CD4-positive, alpha-beta T cell treated with Interleukin-21 for 1 hour (primary cell): ENCODE measurements around the gene TIMM50.

Source experiments
- DNase-seq: peaks from one replicate; pipeline ENCODE4 v3.0.0-alpha.2; 2020

The TIMM50 gene

GRCh38 chr19:39502640-39503417, 22.2 kb downstream of the TIMM50 start:
- DNase-seq = peak; percentile 79

GRCh38 chr19:39506598-39506943, 25.9 kb downstream of the TIMM50 start:
- no peak for DNase-seq

DNA sequence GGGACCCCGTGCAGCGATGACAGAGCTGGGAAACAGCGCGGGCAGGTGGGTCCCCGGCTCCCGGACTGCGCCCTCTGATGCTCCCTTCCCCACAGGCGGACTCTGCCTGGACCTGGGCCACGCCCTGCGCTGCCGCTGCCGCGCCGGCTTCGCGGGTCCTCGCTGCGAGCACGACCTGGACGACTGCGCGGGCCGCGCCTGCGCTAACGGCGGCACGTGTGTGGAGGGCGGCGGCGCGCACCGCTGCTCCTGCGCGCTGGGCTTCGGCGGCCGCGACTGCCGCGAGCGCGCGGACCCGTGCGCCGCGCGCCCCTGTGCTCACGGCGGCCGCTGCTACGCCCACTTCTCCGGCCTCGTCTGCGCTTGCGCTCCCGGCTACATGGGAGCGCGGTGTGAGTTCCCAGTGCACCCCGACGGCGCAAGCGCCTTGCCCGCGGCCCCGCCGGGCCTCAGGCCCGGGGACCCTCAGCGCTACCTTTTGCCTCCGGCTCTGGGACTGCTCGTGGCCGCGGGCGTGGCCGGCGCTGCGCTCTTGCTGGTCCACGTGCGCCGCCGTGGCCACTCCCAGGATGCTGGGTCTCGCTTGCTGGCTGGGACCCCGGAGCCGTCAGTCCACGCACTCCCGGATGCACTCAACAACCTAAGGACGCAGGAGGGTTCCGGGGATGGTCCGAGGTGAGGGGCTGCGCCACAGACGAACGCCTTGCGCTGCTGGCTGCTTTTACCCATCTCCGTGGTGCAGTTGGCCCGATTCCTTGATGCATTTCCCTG, 26.5 kb downstream of the TIMM50 start:
- DNase-seq = peak; percentile 59

DNA sequence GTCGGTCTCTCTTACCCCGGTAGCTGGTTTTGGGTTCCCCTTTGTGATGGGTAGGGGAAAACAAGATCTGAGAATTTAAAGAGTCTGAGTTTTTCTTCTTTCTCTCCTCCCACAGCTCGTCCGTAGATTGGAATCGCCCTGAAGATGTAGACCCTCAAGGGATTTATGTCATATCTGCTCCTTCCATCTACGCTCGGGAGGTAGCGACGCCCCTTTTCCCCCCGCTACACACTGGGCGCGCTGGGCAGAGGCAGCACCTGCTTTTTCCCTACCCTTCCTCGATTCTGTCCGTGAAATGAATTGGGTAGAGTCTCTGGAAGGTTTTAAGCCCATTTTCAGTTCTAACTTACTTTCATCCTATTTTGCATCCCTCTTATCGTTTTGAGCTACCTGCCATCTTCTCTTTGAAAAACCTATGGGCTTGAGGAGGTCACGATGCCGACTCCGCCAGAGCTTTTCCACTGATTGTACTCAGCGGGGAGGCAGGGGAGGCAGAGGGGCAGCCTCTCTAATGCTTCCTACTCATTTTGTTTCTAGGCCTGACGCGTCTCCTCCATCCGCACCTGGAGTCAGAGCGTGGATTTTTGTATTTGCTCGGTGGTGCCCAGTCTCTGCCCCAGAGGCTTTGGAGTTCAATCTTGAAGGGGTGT, 27.2 kb downstream of the TIMM50 start:
- DNase-seq = no peak

DNA sequence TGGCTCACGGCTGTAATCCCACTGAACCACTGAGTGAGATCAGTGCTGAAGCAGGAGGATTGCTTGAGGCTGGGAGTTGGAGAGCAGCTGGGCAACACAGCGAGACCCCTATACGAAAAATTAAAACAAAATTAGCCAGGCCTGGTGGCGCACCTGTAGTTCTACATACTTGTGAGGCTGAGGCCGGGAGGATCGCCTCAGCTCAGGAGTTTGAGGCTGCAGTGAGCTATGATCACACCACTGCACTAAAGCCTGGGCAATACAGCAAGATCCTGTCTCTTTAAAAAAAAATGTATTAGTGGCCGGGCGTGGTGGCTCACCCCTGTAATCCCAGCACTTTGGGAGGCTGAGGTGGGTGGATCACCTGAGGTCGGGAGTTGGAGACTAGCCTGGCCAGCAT, 28.0 kb downstream of the TIMM50 start:
- no peak for DNase-seq

DNA sequence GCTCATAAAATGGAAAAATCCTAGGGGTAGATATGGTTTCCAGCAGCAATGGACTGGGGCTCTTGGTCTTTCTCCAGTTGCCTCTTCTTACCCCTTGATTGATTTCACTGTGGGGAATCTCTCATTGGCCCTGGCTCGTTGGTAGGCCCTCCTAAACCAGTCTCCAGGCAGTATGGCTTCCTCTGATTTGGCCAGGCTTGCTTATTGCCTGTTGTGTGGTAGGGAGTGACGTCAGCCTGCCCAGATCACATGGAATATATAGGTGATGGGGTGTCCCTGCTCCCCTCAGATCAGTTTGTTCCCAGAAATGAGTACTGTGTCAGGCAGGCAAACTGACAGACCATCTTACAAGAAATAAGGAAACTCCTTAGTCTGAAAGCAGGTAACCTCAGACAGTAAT, 28.6 kb downstream of the TIMM50 start:
- DNase-seq = no peak

- DNase-seq = no peak
Observed at GRCh38 chr19:39512988-39513387, 32.4 kb downstream of the TIMM50 start.

DNA sequence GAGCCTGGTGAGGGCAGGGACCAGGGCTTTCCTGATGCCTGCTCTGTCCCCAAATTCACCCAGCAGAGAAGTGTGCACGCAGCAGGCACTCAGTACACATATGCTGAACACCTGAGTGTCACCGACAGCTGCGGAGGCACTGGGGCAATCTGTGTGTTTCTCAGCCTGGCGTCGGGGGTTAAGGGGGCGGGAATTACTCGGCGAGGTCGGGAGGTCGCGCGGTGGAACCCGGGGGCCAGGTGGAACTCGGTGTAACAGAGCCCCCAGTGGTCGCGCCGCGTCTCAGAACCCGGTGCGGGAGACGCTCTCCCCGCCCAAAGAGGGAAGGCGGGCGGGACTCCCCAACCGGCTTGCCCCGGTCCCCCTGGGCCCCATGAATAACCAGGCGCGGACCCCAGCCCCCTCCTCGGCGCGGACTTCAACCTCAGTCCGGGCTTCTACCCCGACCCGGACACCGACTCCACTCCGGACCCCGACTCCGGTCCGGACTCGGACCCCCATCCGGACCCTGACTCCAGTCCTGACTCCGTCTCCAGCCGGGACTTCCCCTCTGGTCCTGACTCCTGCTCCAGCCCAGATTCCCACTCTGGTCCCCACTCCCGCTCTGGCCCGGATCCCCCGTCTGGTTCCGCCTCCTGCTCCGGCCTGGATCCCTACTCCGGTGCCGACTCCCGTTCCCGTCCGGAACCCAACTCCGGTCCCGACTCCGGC, 34.4 kb downstream of the TIMM50 start, which contains the start of gene SELENOV:
SELENOV (plus strand) TSS at position 300 of the 711 bp plus-strand sequence; CDS start at position 374, 74 bp downstream.
- DNase-seq = no peak

- DNase-seq = no peak
Observed at GRCh38 chr19:39515551-39516191, 35.0 kb downstream of the TIMM50 start.

DNA sequence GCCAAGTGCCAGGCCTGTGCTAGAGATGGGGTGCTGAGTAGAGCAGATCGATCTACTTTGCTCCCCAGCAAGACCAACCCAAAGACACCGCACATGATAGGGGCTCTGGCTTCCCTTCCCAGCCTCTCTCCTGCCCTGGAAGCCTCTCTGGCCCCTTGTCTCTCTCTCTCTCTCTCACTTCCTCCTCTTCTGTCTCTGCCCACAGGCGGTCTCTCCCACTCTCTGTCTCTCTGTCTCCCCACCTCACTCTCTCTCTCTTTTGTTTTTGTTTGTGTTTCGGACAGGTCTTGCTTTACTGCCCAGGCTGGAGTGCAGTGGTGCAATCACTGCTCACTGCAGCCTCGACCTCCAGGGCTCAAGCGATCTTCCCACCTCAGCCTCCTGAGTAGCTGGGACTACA, 35.6 kb downstream of the TIMM50 start:
- DNase-seq = no peak

GRCh38 chr19:39517432-39517831, 36.8 kb downstream of the TIMM50 start:
- no peak for DNase-seq

- DNase-seq = no peak
Observed at GRCh38 chr19:39518458-39518857, 37.8 kb downstream of the TIMM50 start.

DNA sequence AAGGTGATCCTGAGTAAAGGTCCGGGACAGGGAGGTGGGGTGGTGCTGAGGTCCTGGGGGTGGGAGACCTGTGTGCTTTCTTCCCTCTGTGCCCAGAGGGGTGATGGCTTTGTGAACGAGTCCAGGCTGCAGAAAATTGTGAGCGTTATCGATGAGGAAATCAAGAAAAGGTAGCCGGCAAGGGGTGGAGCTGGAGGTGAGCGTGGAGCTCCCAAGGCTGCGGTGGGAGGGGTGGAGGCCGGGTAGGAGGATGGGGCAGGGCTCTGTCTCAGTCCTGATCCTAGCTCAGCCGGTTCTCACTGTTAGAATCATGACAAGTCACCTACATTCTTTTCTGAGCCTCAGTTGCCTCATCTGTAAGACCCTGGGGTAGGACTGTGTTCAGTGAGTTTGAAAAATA, 38.3 kb downstream of the TIMM50 start:
- DNase-seq = no peak

DNA sequence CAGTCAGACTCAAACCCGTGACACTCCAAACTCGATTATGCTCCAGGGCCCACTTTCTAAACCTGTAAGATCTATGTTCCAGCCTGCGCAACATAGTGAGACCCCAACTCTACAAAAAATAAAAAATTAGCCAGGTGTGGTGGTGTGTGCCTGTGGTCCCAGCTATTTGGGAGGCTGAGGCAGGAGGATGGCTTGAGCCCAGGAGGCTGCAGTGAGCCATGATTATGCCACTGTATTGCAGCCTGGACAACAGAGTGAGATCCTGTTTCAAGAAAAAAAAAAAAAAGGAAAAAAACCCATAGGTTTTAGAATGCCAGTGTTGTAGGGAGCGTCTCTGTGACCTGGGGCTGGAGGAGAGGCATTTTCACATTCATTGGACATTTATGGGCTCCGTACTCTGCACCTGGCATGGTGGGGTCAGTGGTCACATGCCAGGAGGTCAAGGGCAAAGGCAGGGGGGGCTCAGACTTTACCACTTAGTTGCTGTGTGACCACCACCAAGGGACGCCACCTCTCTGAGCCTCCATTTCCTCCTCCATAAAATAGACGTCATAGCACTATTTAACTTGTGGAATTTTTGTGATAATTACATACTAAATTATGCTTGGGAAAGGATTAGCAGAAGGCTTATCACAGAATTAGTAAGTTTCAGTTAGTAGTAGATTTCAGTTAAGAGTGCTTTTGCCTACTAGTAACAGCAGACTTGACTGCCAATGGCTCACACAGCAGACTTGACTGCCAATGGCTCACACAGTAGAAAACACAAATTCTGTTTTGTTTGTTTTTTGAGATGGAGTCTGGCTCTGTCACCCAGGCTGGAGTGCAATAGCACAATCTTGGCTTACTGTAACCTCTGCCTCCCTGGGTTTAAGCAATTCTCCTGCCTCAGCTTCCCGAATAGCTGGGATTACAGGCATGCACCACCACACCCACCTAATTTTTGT, 40.2 kb downstream of the TIMM50 start:
- no peak for DNase-seq

GRCh38 chr19:39524495-39524894, 43.9 kb downstream of the TIMM50 start:
- no peak for DNase-seq

DNA sequence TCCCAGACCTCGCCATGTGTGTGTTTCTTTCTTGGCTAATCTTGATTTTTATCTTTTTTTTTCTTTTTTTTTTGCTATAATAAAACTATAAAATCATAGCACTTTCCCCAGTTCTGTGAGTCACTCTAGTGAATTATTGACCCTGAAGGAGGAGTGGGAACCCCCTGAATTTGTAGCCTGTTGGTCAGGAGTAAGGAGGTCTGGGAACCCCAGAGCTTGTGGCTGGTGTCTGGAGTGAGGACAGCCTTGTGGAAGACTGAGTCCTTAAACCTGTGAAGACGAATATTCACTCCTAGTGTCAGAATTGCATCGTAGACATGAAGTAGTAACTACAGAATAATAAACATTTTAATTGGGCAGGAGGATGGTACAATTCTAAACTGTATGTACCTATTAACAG, 44.6 kb downstream of the TIMM50 start:
- DNase-seq = no peak

DNA sequence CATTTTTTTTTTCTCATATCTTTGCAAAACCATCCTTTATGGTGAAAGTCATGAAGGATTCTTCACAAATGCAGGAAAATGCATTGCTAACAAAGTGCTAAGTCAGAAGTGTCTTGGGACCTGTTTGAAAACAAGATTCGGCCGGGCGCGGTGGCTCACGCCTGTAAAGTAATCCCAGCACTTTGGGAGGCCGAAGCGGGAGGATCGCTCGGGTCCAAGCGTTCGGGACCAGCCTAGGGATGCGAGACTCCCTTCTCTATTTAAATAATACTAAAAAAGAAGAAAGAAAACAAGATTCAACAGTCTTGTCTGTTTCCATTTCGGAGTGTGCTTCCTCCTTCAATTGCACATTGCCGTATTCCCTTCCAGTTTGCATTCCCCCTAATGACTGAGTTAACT, 51.2 kb downstream of the TIMM50 start:
- no peak for DNase-seq

- DNase-seq = peak; percentile 95
Observed at GRCh38 chr19:39532233-39533002, 51.8 kb downstream of the TIMM50 start, which contains the start of gene EID2B. TSS of gene EID2B (minus strand) at chr19:39532852. CDS start at chr19:39532802, 50 bp downstream.

- no peak for DNase-seq
Observed at GRCh38 chr19:39533003-39533512, 52.4 kb downstream of the TIMM50 start.

GRCh38 chr19:39533791-39534190, 53.2 kb downstream of the TIMM50 start:
- no peak for DNase-seq
